Upper lobe of left lung (tissue), 6 donors: ENCODE results near the gene AFAP1L2. TPM values are rescaled to one million over a fixed set of nuclear protein-coding genes. Genes with fewer than 3 reads are reported as not detected.

Experiments
- ATAC-seq, 2 donors: fragments of 200-7000 bp; cut with Tn5 transposase; one replicate each; pipeline ENCODE4 v1.9.1; 2022; ENCODE audit warnings: mild to moderate bottlenecking in 2 of 2, moderate library complexity in 2 of 2; ENCODE audit not compliant: low FRiP score in 2 of 2
- DNase-seq, 2 donors: peaks; one replicate each; pipeline ENCODE4 v3.0.0-alpha.2; 2019 to 2020
- H3K27ac ChIP-seq, 4 donors: fragments of 200-600 bp; sonication (generic); one replicate each; pipeline ENCODE4 v1.5.1; 2016 to 2019
- H3K27me3 ChIP-seq, 4 donors: fragments of 200-600 bp; sonication (generic); one replicate each; pipeline ENCODE4 v1.5.1; 2017 to 2019
- H3K36me3 ChIP-seq, 4 donors: fragments of 200-600 bp; sonication (generic); one replicate each; pipeline ENCODE4 v1.5.1; 2016 to 2019
- H3K4me1 ChIP-seq, 4 donors: fragments of 200-600 bp; sonication (generic); one replicate each; pipeline ENCODE4 v1.5.1; 2018 to 2019
- H3K4me3 ChIP-seq, 4 donors: fragments of 200-600 bp; sonication (generic); one replicate each; pipeline ENCODE4 v1.5.1; 2017 to 2019; ENCODE audit warnings: mild to moderate bottlenecking in 2 of 4, moderate library complexity in 1 of 4
- H3K9me3 ChIP-seq, 4 donors: fragments of 200-600 bp; sonication (generic); one replicate each; pipeline ENCODE4 v1.5.1; 2018 to 2019
- EP300 ChIP-seq, 4 donors: sonication (generic); formaldehyde crosslinking; IDR thresholded peaks; one replicate each; pipeline ENCODE4 v1.5.1; 2017; ENCODE audit warnings: antibody characterized with exemption in 4 of 4, control low read depth in 2 of 4
- POLR2A ChIP-seq, 4 donors: fragments of 450-650 bp; IDR thresholded peaks; one replicate each; pipeline ENCODE4 v1.5.1; 2016 to 2017; ENCODE audit warnings: antibody characterized with exemption in 4 of 4, mild to moderate bottlenecking in 2 of 4
- POLR2AphosphoS5 ChIP-seq, 2 donors: sonication (generic); formaldehyde crosslinking; IDR thresholded peaks; one replicate each; pipeline ENCODE4 v1.5.1; 2017; ENCODE audit warnings: antibody characterized with exemption in 2 of 2
- WGBS, 2 donors: methylation state at CpG; one replicate each; pipeline ENCODE4 v1.1.5; 2017 to 2018; 5-methylcytosine and 5-hydroxymethylcytosine counted together
- total RNA-seq, 6 donors: library from RNA; depleted of rRNA in 4 of 6; stranded (reverse); fragments of >200 nt in 4 of 6; gene quantifications; one replicate each; pipeline versions ENCODE4 v1.1.0 to v1.2.1, GENCODE V29; 2016 to 2021
- TF ChIP-seq, protein P1 (sequence below), 6 experiments: fragments of 450-650 bp in 4 of 6; fragments of 200-600 bp in 2 of 6; sonication (generic) in 2 of 6; IDR thresholded peaks; one replicate each; pipeline ENCODE4 v1.5.1; 2016 to 2019; ENCODE audit warnings: antibody characterized with exemption in 6 of 6
- donor health status: DM: no; HTN: no; CAD: no; lungs with moderate emphysema.
- donor health status: DM: no; HTN: yes; CAD: no; lungs with severe emphysema.

The AFAP1L2 gene
- total RNA-seq, 6 donors from 2014 or later: 2.3 to 9.6 (median 3.4) TPM

DNA sequence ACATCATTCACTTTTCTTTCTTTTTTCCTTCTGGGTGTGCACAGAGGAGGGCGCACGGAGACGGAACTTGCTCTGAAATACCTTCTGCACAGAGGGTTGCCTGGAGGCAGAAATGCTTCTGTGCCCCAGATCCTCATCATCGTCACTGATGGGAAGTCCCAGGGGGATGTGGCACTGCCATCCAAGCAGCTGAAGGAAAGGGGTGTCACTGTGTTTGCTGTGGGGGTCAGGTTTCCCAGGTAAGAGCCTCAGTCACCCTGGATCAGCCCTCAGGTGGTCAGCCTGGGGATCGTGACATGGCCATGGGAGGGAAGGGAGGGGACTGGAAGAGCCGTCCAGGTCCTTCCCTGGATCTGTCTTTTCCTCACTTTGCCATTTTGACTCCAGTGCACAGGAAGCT lies 131.6 kb downstream of the AFAP1L2 start:
- no peak overlapping the region for H3K27ac ChIP-seq
- H3K36me3 ChIP-seq: no peaks in the 10 kb centered on the region
- peaks cover 0 to 7% (median 3%) of the 10 kb centered on the region in 4 donors for H3K4me1 ChIP-seq
- H3K9me3 ChIP-seq: no peaks in the 10 kb centered on the region
- H3K4me3 ChIP-seq: no peak overlapping the region
- DNase-seq (no peak), ATAC-seq (no peak)
- 91 to 100% methylated on average over 6 of the region's 6 CpGs for WGBS, 2 donors
- TF ChIP-seq, protein P1, sequence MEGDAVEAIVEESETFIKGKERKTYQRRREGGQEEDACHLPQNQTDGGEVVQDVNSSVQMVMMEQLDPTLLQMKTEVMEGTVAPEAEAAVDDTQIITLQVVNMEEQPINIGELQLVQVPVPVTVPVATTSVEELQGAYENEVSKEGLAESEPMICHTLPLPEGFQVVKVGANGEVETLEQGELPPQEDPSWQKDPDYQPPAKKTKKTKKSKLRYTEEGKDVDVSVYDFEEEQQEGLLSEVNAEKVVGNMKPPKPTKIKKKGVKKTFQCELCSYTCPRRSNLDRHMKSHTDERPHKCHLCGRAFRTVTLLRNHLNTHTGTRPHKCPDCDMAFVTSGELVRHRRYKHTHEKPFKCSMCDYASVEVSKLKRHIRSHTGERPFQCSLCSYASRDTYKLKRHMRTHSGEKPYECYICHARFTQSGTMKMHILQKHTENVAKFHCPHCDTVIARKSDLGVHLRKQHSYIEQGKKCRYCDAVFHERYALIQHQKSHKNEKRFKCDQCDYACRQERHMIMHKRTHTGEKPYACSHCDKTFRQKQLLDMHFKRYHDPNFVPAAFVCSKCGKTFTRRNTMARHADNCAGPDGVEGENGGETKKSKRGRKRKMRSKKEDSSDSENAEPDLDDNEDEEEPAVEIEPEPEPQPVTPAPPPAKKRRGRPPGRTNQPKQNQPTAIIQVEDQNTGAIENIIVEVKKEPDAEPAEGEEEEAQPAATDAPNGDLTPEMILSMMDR (IDR thresholded peaks at IDR 0.05): no peak
- TF ChIP-seq POLR2AphosphoS5 (IDR thresholded peaks at IDR 0.05) (no peak), POLR2A (IDR thresholded peaks at IDR 0.05) (no peak), EP300 (IDR thresholded peaks at IDR 0.05) (no peak)
- H3K27me3 ChIP-seq: no peaks in the 10 kb centered on the region

DNA sequence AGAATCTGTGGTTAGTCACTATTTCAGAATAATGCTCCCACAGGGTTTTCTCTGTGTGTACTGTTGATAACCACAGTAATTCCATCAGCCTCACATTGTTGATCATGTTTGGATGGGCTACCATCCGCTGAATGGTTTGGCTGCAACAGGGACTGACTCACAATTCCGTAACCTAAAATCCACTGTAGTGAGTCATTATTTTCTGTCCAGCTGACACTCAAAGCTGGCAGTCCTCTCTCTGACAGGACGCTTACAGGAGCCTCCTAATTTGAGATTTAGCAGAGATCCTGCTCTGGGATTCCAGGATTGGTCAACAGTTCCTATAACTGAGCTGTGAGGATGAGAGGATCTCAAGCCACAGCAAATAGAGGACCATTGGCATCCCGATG lies 132.5 kb downstream of the AFAP1L2 start:
- 69 to 80% methylated on average over 4 of the region's 4 CpGs for WGBS, 2 donors
- Histone ChIP-seq H3K4me3 (no peak overlapping the region), H3K4me1 (peaks cover 0 to 10% (median 3%) of the 10 kb centered on the region in 4 donors), H3K27ac (no peak overlapping the region), H3K9me3 (no peaks in the 10 kb centered on the region), H3K36me3 (no peaks in the 10 kb centered on the region), H3K27me3 (no peaks in the 10 kb centered on the region)
- DNase-seq (no peak), ATAC-seq (peak; percentile 67 to 88)
- TF ChIP-seq POLR2AphosphoS5 (IDR thresholded peaks at IDR 0.05) (peak; percentile 29 to 38), EP300 (IDR thresholded peaks at IDR 0.05) (no peak), POLR2A (IDR thresholded peaks at IDR 0.05) (no peak)
- TF ChIP-seq, protein P1 (IDR thresholded peaks at IDR 0.05): no peak

DNA sequence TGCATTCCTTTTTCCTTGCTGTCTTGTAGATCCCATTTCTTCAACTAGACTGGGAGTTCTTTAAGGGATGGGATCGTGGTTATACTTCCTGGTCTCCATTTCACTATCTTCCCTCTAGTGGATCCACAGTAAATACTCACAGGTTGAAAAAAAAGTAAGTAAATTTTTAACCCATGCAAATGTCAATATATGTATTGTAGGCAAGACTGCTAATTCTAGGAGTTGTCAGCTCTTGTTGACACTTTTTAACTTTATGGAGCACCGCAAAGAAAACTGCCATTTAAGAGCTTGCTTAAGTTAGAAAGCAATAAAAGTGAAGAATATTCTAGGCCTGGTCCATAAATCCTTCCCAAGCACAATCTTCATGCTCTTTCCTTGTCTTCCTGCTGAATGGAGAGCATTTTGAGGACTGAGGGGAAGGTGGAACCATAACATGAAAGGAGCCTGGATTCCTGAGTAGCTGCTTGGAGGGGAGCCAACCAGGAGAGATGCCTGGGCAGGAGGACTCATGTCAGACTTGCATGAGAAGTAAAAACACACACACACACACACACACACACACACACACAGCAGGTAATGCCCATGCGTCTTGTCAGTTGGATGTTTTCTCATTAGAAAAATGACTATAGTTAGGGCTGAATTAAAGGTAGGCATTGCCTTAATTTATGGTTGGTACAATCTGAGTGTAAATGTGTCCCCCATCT lies 133.1 kb downstream of the AFAP1L2 start:
- Histone ChIP-seq H3K36me3 (no peaks in the 10 kb centered on the region), H3K9me3 (no peaks in the 10 kb centered on the region), H3K4me1 (peaks cover 0 to 14% (median 5%) of the 10 kb centered on the region in 4 donors), H3K27ac (no peak overlapping the region), H3K27me3 (no peaks in the 10 kb centered on the region), H3K4me3 (no peak overlapping the region)
- DNase-seq (no peak), ATAC-seq (peak in 1 of 2 donors; percentile 12)
- TF ChIP-seq, protein P1 (IDR thresholded peaks at IDR 0.05): no peak
- TF ChIP-seq POLR2AphosphoS5 (IDR thresholded peaks at IDR 0.05) (no peak), EP300 (IDR thresholded peaks at IDR 0.05) (no peak), POLR2A (IDR thresholded peaks at IDR 0.05) (no peak)
- 73 to 74% methylated on average over 3 of the region's 3 CpGs for WGBS, 2 donors

GRCh38 chr10:114266521-114266920 lies 137.8 kb downstream of the AFAP1L2 start:
- 25 to 26% methylated on average over 5 of the region's 5 CpGs for whole genome bisulfite sequencing, 2 donors
- peak; percentile 48 to 68 for ATAC-seq
- Histone ChIP-seq H3K36me3 (no peaks in the 10 kb centered on the region), H3K4me1 (peaks cover 5 to 22% (median 8%) of the 10 kb centered on the region in 4 donors), H3K4me3 (no peak overlapping the region), H3K27ac (no peak overlapping the region), H3K9me3 (no peaks in the 10 kb centered on the region), H3K27me3 (no peaks in the 10 kb centered on the region)
- TF ChIP-seq POLR2A (IDR thresholded peaks at IDR 0.05): no peak
- no peak for TF ChIP-seq POLR2AphosphoS5 (IDR thresholded peaks at IDR 0.05)
- DNase-seq: peak in 1 of 2 donors; percentile 66

DNA sequence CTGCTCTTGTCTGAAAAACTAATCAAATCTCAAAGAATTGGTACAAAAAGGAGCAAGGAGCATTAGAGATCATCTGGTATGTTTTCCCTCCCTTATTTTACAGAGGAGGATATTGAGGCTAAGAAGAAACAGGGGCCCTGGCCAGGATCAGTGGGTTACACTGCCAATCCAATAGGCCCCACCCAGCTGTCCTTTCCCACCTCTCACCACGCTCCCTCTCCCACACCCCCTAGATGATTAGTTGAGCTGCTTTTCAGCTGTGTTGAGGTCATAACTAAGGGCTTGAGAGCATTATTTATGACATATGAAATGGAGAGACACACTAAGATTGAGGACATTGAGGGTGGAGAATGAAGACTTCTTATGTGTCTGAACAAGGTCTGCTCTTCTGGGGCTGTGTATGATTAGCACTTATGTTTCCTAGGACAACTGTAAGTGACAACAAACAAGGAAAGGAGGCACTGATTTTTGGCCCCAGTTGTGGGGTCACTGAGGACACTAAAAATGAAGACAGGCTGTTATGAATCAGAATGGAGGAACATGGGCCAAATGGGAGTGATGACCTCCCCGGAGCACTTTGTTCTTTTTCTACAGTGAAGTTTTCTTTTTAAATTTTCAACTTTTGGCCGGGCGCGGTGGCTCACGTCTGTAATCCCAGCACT lies 138.8 kb downstream of the AFAP1L2 start:
- ATAC-seq (peak; percentile 64 to 92), DNase-seq (no peak)
- WGBS, 2 donors: 79 to 85% methylated on average over 6 of the region's 6 CpGs
- Histone ChIP-seq H3K4me3 (no peak overlapping the region), H3K9me3 (no peaks in the 10 kb centered on the region), H3K4me1 (peaks cover 14 to 17% (median 15%) of the 10 kb centered on the region in 4 donors), H3K27ac (no peak overlapping the region), H3K36me3 (no peaks in the 10 kb centered on the region), H3K27me3 (no peaks in the 10 kb centered on the region)
- TF ChIP-seq POLR2A (IDR thresholded peaks at IDR 0.05) (no peak), POLR2AphosphoS5 (IDR thresholded peaks at IDR 0.05) (peak in 1 of 2 donors; percentile 8)
